ENCODE measurements around the gene FADS1.
A peak's percentile ranks its signal among the peaks of the same experiment; 100 is the strongest.

The FADS1 gene

GRCh38 chr11:61817471-61818202, 834 bp upstream of the FADS1 start:
- no peak for DNase-seq

GRCh38 chr11:61815790-61816735, 740 bp downstream of the FADS1 start:
- DNase-seq: peak; percentile 56

- peak; percentile 49 for DNase-seq
Measured at GRCh38 chr11:61814958-61815789, 1.6 kb downstream of the FADS1 start.

- DNase-seq: peak; percentile 13
Measured at GRCh38 chr11:61814247-61814957, 2.4 kb downstream of the FADS1 start.

GRCh38 chr11:61812736-61813411, 3.9 kb downstream of the FADS1 start:
- no peak for DNase-seq

DNA sequence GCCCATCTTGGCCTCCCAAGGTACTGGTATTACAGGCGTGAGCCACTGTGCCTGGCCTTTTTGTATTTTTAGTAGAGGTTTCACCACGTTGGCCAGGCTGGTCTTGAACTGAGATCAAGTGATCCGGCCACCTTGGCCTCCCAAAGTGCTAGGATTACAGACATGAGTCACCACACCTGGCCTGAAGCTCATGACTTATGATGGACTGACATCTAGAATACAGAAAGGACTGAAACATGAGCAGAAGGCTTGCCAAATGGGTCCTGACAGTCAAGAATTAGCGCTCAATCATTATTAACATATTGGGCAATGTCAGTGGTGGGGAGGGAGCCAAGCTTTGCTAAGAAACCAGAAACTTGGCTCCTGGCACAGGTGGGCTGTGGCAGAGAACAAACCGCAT, 5.0 kb downstream of the FADS1 start:
- DNase-seq: no peak

GRCh38 chr11:61810671-61811175, 6.1 kb downstream of the FADS1 start:
- no peak for DNase-seq

DNA sequence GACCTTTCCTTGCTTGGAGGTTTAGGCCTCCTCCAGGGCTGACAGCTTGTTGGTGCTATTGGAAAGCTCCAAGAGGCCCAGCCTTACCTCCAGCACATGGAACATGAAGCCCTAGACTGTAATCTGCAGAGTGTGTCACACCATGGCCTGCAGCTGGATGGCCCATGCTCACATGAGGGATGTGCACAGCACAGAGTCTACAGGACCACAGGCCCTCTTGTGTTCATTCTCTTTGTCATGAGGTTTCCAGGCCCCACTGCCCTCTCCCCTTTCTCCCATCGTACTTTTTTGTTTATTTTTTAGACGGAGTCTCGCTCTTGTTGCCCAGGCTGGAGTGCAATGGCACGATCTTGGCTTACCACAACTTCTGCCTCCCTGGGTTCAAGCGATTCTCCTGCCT, 10.0 kb downstream of the FADS1 start:
- no peak for DNase-seq

- no peak for DNase-seq
Measured at GRCh38 chr11:61805146-61805545, 11.7 kb downstream of the FADS1 start.

- DNase-seq: no peak
Measured at GRCh38 chr11:61803889-61804647, 12.7 kb downstream of the FADS1 start.

GRCh38 chr11:61802605-61803004, 14.2 kb downstream of the FADS1 start:
- no peak for DNase-seq

GRCh38 chr11:61800331-61801281, 16.2 kb downstream of the FADS1 start:
- DNase-seq: no peak

- DNase-seq: no peak
Measured at GRCh38 chr11:61799665-61800284, 17.0 kb downstream of the FADS1 start.

- DNase-seq: peak; percentile 83
Measured at GRCh38 chr11:61797263-61797944, 19.4 kb downstream of the FADS1 start.

DNA sequence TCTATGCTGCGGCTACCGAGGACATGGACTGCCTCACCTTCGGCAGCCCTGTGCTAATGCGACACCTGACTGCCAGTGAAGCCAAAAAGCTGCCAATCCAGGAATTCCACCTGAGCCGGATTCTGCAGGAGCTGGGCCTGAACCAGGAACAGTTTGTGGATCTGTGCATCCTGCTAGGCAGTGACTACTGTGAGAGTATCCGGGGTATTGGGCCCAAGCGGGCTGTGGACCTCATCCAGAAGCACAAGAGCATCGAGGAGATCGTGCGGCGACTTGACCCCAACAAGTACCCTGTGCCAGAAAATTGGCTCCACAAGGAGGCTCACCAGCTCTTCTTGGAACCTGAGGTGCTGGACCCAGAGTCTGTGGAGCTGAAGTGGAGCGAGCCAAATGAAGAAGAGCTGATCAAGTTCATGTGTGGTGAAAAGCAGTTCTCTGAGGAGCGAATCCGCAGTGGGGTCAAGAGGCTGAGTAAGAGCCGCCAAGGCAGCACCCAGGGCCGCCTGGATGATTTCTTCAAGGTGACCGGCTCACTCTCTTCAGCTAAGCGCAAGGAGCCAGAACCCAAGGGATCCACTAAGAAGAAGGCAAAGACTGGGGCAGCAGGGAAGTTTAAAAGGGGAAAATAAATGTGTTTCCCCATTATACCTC, 20.8 kb downstream of the FADS1 start:
- no peak for DNase-seq

- no peak for DNase-seq
Measured at GRCh38 chr11:61795459-61795858, 21.3 kb downstream of the FADS1 start.

DNA sequence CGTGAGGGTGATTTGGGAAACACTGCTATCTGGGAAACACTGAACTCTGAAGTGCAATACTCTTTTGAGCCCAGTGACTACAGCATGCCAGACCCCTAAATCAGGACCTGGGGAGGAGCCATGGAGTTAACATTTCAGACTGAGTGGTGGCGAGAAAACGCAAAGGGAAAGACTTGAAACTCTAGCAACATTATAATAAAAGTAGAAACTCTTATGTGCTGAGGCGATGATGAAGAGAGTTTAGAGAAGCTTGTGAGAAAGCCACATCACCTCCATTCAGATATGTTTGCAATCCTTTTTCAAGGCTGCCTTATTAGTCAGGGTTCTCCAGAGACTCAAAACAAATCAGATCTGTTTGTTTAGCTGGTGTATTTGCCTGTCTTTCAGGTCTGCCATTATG, 22.2 kb downstream of the FADS1 start:
- no peak for DNase-seq

DNA sequence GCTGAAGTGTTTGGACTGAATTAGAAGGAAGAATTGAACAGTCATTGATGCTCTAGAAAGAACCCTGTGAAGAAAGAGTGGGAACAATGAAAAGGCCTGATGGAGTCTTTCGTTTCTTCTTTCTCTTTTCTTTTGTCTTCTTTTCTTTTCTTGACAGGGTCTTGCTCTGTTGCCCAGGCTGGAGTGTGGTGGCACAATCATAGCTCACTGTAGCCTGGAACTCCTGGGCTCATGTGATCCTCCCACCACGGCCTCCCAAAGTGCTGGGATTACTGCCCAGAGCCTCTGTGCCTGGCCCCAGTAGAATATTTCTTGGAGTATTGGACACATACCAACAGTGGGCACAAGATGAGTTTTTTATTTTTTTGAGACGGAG, 23.0 kb downstream of the FADS1 start:
- no peak for DNase-seq
